GM19324 (cell line): ENCODE data around the gene MCM5.
"Not testable (repeated sequence)": the region's sequence is repeated elsewhere in the genome, so short reads cannot be mapped to it uniquely, and the experiment has no call there.

Experiments used
- ATAC-seq: cut with Tn5 transposase; IDR thresholded peaks from one replicate; pipeline ENCODE4 v1.9.1; 2021; ENCODE audit warnings: mild to moderate bottlenecking, moderate library complexity; ENCODE audit not compliant: unreplicated experiment, low FRiP score

MCM5 gene

GRCh38 chr22:35399678-35400500 lies at the start of gene MCM5:
MCM5 (plus strand) TSS chr22:35400140; CDS start chr22:35400439, 299 bp downstream.
- ATAC-seq, result peak; percentile 96

- ATAC-seq, result peak; percentile 43
These were observed 49.1 kb upstream of the MCM5 start for GRCh38 chr22:35350539-35351503.

GRCh38 chr22:35352214-35353111 lies 47.5 kb upstream of the MCM5 start:
- ATAC-seq, result peak; percentile 54

GRCh38 chr22:35353318-35353717 lies 46.6 kb upstream of the MCM5 start:
- no peak for ATAC-seq

GRCh38 chr22:35354068-35354467 lies 45.9 kb upstream of the MCM5 start:
- ATAC-seq, result no peak

GRCh38 chr22:35357883-35358621 lies 41.9 kb upstream of the MCM5 start:
- ATAC-seq, result no peak

GRCh38 chr22:35359380-35360065 lies 40.4 kb upstream of the MCM5 start:
- no peak for ATAC-seq

- ATAC-seq, result no peak
These were observed 38.9 kb upstream of the MCM5 start for GRCh38 chr22:35361001-35361558.

- ATAC-seq, result no peak
These were observed 36.3 kb upstream of the MCM5 start for GRCh38 chr22:35363566-35364086.

- ATAC-seq, result not testable (repeated sequence)
These were observed 35.7 kb upstream of the MCM5 start for GRCh38 chr22:35364230-35364629.

- ATAC-seq, result no peak
These were observed 32.5 kb upstream of the MCM5 start for GRCh38 chr22:35367331-35367886.

GRCh38 chr22:35368386-35368785 lies 31.6 kb upstream of the MCM5 start:
- ATAC-seq, result no peak

- ATAC-seq, result no peak
These were observed 29.9 kb upstream of the MCM5 start for GRCh38 chr22:35369996-35370395.

GRCh38 chr22:35373781-35374180 lies 26.2 kb upstream of the MCM5 start:
- ATAC-seq, result no peak

- no peak for ATAC-seq
These were observed 24.9 kb upstream of the MCM5 start for GRCh38 chr22:35375031-35375430.

- ATAC-seq, result no peak
These were observed 24.4 kb upstream of the MCM5 start for GRCh38 chr22:35375526-35375925.

- ATAC-seq, result peak; percentile 58
These were observed 23.0 kb upstream of the MCM5 start for GRCh38 chr22:35376728-35377472.
